ENCODE measurements around the gene HSPD1. TPM values are rescaled to one million over a fixed set of nuclear protein-coding genes. Genes with fewer than 3 reads are reported as not detected.

Gene HSPD1
- 322 TPM for total RNA-seq

DNA sequence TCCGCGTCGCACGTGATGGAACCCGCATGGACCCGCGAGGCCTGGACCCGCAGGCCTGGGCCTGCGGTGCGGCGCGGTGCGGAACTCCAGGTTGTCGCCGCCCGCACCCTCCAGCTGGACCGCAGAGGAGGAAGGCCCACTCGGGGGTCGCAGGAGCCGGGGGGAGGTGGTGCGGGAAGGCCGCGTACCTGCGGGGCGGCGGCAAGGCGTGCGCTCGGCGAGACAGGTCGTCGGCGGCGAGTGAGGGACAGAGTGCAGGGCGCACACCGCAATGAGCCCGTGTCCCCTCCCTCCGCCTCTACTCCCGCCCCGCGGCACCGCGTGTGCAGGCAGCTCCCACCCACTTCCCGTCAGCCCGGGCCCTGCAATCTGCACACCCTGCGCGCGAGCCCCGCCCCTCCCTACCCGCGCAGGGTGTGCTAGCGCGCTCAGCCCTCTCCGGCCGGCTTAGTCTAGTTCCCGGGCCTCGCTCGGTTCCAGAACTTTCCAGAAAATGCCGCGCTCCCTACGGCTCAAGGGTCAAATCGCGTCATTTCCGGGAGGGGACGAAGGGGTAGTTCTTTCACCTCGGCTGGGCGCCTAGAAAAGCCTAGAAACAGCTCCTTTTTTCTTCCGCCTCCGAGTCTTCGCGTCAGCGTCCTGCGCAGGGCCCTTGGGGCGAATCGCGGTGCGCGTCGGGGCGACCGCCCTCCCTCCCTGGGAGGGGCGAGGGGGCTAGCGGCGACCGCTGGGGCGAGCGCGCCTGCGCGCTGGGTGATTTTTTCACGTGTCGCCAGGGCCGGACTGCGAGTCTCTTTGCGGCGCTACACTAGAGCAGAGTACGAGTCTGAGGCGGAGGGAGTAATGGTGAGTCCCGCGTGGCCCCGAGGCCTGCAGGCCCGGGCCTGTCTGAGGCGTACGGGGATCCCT, at the start of gene HSPD1, which contains the start of gene HSPE1:
Gene HSPD1, minus strand, starts transcription at position 247 of the 909 bp plus-strand sequence. CDS start 992 bp downstream, outside the sequence.
Gene HSPE1, plus strand, starts transcription at position 786 of the 909 bp plus-strand sequence. Its CDS starts 58 bp downstream, at position 844.
- DNase-seq, result peak; percentile 100

DNA sequence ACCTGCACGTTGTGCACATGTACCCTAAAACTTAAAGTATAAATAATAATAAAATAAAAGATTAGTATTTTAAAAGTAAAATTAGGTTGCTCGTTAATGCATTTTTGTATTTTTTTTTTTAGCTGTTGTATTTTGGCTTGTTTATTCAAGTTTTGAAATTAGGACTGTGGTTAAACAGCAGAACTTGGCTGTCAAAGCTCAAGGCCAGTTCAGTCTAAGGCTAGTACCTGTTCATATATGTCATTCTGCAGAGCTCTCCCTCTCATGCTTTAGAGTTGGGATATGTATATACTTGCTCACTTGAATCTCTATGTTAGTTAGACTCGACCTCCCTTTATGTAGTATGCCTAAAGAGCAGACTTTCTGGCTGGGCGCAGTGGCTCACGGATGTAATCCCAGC, 48.9 kb upstream of the HSPD1 start:
- DNase-seq, result no peak

DNA sequence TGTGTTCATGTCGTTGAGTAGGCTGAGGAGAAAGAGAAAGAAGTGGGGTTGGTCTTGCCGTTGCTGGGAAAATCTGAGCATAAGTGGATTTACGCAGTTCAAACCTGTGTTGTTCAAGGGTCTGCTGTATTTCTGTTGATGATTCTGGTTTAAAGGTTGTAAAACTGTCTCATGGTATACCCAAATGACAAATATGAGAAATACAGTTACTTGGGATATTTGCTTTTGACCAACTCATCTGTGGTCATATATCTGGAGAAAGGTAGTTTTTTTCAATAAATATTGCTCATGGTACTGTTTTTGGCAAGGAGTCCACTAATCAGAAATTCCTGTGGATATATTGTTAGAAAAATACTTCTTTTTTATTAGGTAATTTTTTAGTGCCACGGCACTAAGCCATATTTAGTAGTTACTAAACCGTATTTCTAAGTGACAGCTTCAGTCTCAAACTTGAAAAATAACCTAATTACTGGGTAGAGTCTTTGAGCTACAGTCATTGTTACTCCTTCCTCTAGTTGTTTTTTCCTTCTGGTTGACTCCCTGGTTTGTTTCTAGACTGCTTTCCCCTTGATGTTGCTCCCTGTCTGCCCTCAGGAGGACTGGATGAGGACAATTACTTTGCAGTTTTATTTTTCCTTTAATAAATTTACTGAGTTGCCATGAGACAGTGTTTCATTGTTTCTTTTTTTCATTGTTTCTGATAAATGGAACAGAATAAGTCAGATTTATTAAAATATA, 47.7 kb upstream of the HSPD1 start:
- DNase-seq, result no peak

DNA sequence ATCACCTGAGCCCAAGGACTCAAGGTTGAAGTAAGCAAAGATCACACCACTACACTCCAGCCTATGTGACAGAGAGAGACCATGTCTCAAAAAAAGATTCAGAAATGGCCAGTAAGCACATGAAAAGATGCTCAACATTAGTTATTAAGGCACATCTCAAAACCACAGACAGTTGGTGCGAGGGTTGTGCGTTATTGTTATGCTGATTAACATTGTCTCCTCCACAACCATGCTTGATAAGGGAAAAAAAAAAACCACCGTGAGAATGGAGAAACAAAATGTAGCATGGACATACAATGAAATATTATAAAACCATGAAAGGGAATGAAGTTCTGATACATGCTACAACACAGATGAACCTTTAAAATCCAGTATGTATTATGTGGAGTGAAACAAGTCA, 43.6 kb upstream of the HSPD1 start:
- DNase-seq, result no peak

DNA sequence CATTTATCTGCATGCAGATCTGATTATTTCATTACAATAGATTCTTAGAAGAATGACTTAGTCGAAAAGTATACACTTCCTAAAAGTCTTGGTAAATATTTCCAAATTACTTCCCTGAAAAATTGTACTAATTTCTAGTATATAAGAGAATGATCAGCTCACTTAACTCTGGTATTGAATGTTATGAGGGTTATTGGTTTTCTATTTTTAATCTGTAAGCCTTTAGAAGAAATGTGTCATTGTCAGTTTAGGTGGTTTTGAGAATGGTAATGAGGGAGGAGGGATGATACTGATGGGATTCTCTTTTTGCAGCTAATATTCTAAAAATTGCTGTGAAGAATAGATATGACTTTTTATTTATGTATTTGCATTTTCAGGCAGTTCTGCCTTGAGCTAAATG, 40.1 kb upstream of the HSPD1 start:
- DNase-seq, result no peak

DNA sequence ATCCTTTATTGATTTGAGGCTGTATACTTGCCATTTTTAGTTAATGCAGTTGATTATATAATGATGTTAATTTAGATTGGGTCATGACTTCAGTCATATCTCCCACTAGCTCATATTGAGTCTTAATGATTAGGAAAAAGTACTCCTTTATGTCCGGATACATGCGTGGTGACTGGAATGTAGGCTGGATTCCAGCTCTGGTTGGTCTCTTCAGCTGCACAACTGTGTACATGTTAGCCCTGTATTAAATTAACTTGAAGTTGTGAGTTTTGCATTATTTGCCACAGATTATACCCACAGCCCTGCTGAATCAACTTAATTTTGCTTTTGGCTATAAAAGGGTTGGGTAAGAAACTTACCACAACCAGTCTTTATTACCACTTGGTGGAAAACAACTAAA, 38.8 kb upstream of the HSPD1 start:
- DNase-seq, result no peak

DNA sequence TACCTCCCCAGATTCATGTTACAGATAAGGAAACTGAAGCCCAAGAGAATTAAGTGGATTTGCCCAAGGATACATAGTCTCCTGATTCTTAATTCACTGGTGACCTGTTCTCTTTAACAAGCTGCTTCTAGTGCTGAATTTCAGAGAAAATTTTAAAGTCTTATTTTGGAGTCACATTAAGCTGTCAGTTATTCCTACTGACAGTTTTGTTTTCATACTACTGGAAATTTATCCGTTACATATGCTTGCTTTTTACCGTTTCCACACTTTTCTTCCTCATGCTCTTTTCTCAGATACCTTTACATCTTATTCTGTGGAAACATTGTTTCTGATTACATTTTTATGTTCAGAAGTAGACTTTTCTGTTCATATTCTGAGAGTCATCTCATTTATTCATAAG, 17.5 kb upstream of the HSPD1 start:
- no peak for DNase-seq

DNA sequence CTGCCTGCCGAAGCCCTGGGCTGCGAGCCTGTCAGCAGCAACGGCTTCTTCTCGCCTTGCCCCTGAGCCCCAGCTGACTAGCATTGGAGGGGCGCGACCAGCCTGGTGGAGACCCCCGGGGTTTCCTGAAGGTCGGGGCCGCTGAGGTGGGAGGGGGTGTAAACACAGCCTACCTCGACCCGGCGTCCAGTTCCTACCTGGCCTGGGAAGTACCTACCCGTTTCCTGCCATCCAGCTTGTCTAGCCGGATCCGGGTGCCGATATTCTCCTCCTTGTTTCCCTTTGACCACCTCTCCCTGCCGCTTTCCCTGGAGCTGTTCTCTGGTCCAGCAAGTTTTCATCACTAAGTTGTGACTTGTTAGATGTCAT, 16.7 kb upstream of the HSPD1 start:
- peak; percentile 27 for DNase-seq

DNA sequence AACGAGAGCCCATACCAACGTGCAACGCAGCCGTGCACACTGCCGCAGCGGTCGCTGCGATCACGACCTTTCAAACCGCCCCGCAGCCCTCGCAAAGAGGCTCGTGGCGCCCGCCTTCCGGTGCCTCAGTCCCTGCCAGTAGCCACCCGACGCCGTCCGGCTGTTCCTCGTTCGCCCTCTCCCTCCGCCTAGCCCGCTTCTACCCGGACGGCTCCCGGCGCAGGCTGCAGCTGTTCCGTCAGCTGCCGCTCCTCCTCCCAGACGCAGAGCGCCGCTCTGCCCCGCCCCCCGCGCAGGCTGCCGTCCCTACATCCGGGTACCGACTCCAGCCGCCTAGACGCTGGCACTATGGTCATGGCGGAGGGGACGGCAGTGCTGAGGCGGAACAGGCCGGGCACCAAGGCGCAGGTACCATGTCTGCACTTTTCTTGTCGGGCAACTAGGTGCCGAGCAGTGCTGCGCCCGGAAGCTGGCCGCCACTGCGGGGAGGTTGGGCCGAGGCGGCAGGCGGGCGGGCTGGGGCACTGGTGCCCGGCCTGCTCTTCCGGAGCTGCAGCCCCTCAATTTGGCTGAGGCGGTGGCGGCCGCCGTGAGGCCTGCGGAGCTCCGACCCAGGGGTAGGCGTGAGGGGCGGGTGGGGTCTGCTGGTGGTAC, 16.2 kb upstream of the HSPD1 start, which contains the start of gene MOB4:
Gene MOB4, plus strand, starts transcription at position 328 of the 654 bp plus-strand sequence. Its CDS starts 21 bp downstream, at position 349.
- DNase-seq, result peak; percentile 98

DNA sequence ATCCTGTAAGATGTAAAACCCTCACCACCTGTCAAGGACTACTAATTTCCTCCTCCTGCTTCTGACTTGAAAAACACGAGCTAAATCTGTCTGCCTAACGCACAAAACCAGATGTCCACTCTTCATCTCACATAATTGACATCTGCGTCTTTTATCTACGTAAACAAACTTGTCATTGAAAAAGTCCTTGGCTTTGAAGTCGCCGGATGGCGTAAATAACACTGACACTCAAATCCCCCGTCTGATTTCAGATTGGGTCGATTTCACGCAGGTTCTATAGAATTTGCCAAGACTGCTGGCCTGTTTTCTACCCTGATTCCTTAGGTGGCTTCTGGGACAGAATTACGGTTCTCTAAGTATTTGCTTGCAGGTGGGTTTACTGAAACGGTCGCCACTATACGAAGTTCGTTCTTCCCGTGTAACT, 15.7 kb upstream of the HSPD1 start:
- no peak for DNase-seq

DNA sequence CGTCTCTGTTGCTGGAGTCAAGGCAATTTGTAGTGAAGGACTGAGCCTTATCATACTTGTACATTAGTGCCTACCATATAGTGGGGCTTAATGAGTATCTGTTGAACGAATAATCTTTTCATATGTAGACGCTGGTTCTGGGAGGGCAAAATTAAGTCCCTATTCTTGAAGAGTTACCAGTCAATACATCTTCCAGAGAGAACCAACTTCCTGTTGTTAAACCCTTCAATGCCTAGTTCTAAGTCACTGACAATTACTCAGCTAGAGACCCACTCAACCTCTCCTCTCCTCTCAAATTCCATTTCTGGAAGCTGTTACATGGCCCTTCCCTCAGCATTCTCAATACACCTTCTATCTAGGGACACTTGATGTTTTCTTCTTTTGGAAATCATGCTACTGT, 15.1 kb upstream of the HSPD1 start:
- DNase-seq, result peak; percentile 22

DNA sequence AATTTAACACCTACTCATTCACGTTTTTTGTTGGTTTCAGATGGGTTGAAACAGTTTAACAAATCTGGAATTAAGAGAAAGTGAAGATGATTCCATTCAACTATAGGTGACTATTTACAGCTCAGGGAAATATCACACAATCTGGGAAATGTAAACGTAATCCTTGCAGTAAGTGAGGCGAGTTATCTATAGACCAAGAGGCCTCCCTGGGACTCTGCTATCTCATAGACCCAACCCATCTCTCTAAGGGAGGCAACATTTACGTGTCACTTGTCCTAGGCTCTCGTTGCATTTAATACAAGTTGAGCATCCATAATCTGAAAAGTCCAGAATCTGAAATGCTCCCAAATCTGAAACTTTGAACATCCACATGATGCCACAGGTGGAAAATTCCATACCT, 14.3 kb upstream of the HSPD1 start:
- no peak for DNase-seq

DNA sequence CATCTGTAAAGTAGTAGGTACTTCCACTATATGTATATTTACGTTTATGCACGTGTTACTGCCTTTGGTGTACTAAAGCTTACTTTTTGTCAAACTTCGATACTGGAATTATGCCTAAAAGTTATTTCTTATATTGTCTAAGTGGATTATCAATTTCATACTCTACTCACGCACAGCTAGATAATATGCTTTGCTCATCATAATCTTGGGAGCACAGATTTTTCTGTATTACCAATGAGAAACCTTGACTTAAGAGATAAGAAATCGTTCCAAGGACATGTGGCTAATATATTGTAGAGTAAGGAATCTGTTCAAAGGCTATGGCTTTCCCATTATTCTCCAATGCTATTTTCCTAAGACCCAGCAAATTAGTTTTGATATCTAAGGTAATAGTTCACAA, 7.0 kb upstream of the HSPD1 start:
- no peak for DNase-seq

DNA sequence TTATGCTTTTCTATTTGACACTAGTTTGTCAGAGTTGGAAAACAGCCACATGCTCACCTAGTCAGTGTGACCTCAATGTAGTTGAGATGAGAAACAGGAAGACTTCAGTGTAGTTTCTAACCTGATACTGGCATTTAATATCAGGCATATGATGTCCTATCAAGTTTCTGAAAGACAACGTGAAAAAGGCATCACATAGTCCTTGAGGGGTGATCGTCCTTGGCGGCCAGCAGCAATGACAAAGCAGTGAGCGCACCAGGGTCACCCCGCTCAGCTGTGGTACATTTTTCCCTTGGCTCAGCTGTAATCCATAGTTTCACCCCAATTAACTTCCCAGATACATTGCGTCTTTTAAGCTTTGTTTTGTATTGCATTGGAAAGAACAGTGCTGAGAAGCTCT, 4.9 kb upstream of the HSPD1 start:
- no peak for DNase-seq

DNA sequence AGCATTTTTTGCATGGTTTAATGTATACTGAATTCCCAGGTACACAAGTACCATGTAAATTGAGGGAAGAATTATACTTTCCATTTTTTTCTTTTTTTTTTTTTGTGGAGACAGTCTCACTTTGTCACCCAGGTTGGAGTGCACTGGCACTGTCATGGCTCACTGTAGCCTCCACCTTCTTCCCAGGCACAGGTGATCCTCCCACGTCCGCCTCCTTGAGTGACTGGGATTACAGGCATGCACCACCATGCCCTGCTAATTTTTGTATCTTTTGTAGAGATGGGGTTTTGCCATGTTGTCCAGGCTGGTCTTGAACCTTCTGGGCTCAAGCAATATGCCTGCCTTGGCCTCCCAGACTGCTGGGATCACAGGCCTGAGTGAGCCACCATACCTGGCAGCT, 4.4 kb upstream of the HSPD1 start:
- DNase-seq, result no peak

DNA sequence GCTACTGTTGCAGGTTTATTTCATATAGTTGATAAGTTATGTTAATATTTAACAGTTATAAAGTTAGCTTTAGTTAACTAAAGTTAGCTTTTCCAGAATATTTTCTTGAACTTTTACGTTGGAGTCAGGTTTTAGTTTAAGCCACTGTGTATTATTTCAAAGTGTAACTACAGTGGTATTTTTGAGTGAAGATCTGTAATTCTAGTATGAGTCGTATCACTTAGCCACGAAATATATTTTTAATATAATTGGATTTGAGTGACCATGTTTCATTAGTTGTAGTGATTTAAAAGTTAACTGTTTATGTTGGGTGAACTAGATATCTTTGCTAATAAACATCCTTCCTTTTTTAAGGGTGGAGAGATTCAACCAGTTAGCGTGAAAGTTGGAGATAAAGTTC, 3.0 kb upstream of the HSPD1 start:
- no peak for DNase-seq

DNA sequence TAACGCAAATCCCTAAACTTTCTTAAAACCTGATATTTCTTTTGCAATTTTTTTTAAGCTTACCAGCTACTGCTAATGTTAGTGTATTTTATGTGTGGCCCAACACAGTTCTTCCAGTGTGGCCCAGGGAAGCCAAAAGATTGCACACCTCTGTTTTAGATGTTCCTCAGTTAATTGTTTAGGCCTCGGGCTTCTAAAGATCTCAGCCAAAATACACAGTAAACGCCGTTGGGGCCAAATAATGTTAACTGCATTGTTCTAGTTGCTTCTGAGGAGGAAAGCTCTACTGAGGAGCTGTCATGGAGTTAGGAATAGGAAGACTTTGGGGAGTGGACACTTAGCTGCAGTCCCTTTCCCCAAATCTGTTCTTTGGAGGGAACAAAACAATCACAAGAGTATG, 2.6 kb upstream of the HSPD1 start:
- DNase-seq, result no peak

DNA sequence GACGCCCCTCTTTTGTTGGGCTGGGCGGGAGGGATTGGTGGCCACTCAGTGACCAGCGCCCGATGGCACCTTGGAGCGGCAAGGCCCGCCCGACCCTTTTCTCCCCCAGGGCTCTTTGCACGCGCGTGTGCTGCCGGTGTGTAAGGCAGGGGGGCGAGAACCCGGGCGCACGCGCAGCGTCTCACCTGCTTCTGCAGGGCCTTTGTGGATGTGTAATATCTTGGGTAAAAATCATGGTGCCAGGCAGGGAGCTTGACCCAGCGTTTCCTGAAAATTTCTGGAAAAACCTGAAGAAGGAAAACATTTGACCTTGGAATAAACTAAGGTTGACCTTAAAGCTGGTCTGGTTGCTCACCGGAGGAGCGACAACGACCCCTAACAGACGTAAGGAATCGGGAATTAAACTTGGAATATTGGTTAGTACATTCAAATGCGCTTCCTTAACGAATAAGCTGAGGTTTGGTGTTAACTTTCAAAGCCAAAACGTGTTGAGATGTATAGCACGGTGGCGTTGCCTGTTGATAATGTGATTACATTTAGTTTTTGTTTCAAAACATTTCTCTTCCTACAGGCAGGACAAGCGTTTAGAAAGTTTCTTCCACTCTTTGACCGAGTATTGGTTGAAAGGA, 977 bp upstream of the HSPD1 start:
- DNase-seq, result peak; percentile 51

DNA sequence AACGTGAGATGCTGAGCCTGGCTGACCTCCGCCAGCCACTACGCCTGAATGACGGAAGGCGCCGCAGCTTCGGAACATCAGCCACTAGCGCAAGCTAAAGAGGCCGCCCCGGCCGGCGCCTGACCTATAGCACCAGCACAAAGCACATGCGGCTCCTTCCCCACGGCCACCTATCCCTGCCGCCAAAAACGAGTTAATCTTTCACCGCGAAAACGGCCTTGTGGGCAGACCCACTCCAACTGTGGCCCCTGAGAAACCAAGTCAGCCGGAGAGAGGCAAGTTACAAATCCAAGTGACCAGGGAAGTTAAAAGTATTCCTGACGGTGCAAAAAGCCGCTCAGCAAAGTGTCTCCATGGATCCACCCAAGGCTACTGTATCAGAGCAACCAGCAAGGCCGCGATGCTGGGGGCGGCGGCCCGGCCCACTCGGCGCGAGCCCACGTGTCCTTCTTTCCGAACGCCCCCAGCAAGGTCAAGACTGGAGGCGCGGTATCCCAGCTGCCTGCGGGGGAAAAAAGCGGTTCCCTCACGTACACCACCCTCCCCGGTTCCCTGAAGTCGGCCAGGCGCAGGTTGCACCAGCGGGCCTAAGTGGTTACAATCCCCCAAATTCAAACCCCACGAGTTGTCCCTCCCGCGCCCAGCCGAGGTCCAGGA, 575 bp downstream of the HSPD1 start:
- peak; percentile 69 for DNase-seq

DNA sequence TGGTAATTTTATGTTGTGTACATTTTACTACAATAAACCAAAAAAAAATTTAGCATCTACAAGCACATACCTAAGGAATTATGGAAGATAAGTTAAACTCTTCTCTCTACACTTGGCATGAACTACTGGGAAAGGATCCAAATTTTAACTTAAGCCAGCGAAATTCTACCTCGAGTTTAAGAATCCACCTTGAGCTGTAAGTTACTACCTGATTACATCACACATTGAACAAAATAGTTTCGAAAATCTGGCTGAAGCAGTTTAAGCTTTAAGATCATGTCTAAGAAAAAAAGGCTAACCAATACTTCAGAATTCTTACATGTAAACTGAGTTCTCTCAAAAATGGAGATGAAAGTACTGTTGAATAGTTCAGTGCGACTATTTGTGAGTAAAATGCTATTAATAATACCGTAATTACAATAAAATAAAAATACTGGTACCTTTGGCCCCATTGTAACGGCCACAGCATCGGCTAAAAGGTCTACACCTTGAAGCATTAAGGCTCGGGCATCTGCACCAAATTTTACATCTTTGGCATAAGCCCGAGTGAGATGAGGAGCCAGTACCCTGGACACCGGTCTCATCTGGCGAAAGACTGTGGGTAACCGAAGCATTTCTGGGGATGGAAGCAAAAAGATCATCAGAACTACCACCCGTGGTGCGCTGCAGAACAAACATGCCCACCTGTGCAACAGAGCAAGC, 1.3 kb downstream of the HSPD1 start:
- DNase-seq, result peak; percentile 33

DNA sequence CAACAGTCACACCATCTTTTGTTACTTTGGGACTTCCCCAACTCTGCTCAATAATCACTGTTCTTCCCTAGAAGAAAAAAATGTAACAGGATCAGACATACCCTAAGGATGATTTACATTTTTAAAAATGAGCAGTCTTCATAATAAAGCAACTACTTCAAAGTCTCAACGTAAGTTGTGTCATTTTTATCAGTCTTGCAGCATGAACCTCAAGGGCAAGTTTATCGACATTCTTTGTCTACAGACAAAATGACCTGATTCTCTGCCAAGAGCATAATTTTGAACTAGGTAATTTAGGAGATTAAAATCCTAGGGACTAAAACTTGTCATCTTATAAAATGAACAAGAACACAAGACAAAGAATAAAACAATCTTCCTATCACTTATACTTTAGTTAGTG, 2.3 kb downstream of the HSPD1 start:
- no peak for DNase-seq

All from tongue (tissue), 2 donors.